OCI-M2 (cell line): ENCODE data around the gene GSC2.

Source experiments
- DNase-seq: peaks from one replicate; lab custom pipeline; 2025; ENCODE audit not compliant: unreplicated experiment; lab: John Stamatoyannopoulos, UW

GSC2 gene, protein sequence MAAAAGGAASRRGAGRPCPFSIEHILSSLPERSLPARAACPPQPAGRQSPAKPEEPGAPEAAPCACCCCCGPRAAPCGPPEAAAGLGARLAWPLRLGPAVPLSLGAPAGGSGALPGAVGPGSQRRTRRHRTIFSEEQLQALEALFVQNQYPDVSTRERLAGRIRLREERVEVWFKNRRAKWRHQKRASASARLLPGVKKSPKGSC

DNA sequence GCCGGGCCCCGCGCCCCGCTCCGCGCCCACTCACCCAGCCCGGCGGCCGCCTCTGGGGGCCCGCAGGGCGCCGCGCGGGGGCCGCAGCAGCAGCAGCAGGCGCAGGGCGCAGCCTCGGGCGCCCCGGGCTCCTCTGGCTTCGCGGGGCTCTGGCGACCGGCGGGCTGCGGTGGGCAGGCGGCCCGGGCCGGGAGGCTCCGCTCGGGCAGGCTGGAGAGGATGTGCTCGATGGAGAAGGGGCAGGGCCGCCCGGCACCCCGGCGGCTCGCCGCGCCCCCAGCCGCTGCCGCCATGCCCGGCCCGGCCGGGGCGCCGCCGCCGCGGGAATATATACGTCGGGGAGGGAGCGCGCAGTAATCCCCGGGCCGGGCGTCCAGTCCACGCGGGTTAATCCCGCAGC lies at the start of gene GSC2:
Gene GSC2, minus strand, starts transcription at position 302 of the 400 bp plus-strand sequence. Its CDS starts 9 bp downstream, at position 293.
- no peak for DNase-seq

DNA sequence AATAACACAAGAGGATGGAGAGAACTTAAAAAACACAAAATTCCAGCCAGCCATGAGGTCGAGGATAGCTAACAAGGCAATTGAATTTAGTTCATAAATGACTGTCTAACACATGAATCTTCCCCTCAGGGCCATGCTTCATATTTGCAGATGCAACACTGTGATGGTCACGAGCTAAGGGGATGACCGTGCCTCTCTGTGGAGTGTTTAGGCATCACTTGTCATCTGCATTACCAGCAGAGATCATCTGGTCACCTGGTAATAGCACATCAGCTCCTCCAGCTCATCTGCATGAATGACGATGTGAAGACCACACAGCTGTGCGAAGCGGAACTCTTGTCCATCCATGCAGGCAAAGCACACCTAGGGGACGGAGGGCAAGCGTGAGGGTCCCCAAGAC lies 49.4 kb upstream of the GSC2 start:
- no peak for DNase-seq

DNA sequence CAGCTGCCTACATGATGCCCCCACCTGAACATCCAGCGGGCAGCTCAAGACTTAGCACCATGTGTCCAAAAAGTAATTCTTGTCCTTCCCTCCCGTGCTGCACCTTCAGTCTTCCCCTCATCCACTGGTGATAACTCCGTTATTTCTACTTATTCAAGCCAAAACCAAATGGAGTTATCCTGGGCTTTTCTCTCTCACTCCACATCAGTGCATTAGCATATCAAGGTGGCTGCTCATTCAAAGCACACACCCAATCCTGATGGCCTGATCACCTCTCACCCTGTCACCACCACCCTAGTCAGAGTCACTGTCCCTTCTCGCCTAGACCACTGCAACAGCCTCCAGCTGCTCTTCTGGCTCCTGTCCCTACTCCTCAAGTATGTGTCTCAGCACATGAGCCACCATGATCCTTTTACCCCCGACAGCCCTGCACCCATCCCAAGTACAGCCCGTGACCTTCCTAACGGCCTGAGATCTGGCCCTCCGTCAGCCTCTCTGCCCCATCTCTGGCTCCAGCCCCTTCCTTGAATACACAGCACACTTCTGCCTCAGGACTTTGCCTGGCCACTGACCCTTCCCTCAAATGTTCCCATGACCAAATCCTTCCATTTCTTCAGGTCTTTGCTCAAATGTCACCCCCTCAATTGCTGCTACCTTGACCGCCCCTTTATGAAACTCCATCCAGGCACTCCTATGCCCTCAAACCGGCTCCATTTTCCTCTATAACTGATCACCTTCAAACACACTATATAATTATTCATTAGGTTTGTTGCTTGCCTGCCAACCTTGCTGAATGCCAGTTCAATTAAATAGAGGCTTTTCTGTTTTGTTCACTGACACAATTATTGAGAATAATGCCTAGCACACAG lies 48.1 kb upstream of the GSC2 start:
- DNase-seq = no peak

DNA sequence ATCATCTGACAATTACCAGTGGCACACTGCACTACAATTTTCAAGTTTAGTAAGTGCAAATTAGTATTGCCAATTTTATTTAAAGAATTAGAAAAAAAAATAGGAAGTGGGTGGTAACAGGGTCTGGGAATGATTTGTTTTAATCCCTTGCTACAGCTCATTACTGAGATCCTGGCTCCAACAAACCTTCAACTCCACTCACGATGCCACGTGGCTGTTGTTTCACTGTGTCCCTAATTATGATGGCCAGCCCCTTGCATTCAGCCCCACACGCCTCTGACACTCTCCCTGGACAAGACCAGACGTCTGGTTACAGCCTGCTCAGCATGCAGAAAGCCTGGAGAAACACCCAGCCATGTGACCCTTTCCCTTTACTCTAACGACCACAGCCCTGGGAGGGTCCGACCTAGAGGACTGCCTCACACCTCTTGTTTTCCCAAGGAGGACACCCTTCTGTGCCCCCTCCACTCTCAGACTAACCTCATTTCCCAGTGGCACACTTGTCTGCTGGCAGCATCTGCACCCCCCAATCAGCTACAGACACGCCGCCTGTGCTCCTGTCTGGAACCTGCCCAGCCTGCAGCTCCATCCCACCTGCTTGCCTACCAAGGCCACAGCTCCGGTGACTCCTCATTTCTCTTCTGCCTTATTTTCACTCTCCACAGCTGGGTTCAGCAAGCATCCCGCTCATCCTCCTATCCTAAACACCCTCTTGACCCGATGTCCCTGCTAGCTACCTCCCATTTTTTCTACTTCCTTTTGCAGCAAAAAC lies 46.9 kb upstream of the GSC2 start:
- DNase-seq = no peak

DNA sequence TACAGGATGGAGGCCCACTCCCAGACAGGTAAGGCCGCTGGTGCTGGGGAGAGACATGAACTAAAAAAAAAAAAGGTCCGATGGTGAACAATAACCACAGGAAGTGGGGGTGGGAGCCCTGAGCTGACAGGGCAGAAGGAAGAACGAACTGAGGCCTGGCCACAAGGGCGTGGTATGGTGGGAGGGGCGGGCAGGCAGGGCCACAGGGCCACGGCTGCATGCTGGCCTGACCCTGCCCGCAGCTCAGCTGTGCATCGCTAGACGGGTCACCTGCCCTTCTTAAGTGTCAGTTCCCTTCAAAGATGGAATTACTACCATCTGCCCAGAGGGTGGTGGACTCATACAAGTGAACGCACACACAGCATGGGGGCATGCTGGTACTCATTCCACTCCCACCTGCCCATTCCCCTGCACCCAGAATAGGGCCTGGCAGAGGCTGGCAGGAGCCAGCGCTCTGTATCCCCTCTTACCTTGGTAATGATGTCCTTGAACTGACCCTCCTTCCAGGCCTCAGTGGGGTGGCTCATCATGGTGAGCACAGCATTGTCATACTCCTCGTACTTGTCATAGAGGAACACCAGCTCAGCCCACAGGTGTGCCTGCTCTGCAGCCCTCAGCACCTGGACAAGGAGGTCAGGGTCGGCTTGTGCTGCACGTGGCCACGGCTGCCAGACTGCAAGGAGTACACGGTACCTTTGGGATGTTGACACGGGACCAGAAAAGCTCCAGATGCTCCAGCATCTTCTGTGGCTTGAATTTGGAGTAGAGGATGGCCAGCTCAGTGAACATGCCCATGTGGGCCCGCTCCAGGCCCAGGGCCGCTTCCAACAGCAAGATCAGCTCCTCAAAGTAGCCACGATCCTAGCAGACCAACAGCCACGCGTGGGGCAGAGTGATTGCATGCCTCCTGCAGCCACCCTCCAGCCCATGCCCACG lies 46.0 kb upstream of the GSC2 start:
- DNase-seq = no peak

DNA sequence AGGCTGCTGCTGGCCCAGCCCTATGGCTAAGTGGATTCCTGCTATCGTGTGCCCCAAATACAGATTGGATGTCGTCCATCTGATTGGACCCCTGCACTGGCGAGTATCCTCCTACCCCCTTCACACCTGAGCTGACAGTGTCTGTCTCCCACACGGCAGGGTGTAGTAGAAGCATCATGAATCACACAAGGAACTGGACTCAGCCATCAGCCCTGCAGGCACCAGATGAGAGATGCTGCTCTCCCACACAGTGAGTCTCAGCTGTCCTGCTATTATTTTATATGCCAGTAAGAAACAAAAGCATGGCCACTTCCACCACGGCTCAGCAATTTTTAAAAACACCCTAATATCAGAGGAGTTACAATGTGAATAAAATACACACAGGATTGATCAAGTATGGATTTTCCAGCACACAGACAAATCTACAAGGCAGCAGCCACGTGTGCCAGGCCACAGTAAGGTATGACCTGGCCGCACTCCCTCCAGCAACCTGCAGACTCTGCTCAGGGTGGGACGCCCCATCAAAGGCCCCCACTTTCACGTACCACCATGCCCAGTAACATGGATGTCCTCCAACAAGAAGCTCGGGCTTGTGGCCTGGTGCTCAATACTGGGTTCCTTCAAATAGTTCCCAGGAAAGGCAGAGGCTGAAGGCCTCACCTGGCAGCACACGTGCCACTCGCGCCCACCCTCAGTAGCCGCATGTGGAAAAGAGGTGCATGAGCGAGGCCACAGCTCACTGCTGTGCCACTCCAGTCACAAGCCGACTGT lies 44.9 kb upstream of the GSC2 start:
- no peak for DNase-seq

DNA sequence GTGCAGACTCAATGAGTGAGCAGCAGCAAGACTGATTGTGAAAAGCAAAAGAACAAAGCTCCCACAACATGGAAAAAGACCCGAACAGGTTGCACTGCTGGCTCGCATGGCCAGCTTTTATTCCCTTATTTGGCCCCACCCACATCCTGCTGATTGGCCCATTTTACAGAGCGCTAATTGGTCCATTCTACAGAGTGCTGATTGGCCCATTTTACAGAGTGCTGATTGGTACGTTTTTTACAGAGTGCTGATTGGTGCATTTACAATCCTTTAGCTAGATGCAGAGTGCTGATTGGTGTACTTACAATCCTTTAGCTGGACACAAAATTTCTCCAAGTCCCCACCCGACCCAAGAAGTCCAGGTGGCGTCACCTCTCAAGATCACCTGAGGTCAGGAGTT lies 43.8 kb upstream of the GSC2 start:
- no peak for DNase-seq

DNA sequence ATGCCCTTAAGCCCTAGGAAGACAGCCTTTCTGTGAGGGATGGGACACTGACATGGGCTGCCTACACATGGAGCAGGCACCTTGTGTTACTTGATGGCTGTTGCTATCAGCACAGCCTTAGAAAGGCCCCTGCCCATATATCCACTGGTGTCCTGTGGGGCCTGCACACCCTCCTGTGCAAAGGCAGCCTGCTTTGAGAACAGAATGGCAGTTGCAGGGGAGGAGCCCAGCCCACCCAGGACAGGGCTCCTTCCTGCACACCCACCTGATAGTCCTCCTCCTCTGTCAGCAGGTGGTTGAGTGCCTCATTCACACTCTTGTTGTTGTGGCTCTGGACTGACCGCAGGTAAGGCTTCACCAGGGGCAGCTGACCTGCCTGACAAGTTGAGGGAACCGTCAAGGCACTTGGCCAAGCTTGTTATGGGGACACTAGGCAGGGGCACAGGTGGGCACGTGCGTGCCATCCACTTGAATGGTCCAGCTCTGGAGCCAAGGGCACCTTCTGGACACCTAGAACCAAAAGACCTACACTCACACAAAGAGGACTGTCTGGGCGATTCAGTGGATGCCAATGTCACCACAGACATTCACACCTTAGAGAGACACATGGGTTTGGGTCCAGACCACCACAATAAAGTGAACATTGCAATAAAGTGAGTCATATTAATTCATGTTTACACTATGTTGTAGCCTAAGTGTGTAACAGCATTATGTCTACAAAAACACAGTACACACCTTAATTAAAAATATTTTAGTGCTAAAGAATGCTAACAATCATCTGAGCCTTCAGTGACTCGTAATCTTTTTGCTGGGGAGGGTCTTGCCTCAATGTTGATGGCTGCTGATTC lies 37.8 kb upstream of the GSC2 start:
- DNase-seq = no peak

DNA sequence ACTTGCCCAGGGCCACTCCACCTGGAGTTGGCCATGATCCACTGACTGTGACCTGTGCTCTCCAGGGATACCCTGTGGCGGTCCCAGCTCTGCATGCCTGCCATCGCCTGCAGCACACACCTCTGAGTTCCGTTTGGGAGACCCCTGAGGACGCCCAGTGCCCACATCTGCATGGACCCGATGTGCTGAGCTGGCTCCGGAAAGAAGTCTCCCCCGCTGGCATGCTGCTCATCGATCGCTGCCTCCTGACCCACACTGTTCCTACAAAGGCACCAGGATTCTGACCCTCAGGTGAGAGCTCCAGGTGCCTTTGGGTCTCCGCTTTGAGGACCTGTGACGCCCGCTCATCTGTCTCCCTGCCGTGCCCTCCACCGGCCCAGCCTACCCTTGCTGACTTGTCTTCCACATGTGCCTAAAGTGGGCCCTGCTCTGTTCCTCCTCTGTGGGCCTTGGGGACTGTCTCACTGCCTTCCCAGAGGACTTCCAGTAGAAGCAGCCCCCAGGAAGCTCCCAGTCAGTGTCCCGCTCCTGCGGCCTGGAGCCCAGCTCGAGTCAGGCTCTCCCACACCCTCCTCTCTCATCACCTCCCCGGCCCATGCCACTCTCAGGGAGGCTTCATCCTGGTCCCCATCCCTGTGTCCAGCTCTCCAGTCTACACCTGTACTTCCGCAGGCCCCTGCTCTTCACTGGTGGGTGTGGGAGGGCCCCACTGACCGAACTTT lies 34.3 kb upstream of the GSC2 start:
- DNase-seq = no peak

DNA sequence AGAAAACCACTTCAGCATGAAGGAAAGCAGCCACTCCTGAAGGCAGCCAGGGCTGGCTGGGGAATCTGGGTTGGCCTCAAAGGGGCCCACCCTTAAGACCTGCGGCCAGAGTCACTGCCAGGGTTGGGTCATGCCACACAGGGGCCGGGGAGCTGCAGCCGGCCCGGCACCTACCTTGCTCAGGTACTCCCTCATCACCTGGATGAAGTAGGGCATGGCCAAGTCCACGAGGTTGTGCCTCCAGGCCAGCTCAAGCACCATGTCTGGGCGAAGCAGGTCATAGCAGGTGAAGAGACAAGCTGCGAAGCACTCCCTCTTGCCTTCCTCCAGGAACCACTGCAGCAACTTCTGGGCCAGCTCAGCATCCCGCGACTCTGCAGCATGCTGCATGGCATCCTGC lies 33.1 kb upstream of the GSC2 start:
- DNase-seq = no peak

DNA sequence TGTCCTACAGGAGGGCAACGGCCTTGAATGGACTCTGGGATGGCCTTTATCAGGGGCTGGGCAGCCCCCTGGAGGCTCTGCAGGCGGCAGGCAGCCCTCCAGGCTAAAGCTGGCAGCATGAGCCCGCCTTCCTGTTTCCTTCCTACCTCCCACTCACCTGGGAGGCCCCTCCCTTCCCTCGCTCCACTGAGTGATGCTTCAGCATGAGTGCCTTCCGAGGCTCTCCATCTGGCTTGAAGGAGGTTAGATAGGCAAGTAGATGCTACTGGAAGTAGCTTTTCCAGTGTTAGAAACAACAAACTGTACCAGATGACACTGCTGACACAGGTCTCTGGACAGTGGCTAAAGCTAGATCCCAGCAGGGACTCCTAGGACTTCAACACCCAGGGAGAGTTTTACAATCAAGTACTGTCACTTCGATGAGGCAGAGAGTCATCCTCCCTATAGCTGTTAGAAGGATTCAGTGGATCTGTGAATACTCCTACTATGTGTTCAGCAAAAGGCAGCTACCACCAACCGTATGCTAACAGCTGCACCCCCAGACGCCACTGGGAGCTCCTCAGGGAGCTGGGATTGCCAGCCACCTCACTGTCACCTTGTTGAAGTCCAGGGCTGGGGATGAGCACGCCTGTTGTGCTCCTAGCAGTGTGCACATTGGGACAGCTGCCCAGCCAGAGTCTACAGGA lies 32.5 kb upstream of the GSC2 start:
- DNase-seq = no peak

DNA sequence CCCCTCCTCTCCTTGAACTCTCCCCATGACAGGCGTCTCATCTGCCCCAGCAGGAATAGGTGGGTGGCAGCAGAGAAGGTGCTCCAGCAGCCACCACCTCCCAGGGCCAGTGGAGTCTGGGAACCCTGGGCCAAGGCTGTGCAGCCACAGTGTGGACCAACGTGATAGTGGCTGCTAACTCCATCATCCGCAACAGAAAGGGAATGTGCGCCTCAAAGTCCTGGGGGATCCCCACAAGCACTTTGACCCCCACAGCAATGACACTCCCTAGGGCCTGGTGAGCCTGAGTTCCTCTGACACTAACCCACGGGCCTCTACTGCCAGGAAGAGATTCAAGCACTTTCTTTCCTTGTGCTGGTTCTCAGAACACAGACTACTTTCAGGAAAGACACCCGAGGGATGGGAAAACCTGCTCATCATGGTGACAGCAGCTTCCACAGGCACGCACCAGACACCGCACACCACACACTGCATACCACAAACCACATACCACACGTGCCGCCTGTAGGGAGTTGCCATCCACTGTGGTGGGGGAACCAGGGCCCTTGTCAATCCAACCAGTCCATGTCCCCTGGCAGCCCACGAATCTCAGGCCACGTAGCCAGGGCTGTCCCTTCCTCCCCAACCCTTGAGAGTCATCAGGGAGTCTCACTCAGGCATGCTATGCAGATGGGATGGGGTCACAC lies 31.8 kb upstream of the GSC2 start:
- DNase-seq = no peak

DNA sequence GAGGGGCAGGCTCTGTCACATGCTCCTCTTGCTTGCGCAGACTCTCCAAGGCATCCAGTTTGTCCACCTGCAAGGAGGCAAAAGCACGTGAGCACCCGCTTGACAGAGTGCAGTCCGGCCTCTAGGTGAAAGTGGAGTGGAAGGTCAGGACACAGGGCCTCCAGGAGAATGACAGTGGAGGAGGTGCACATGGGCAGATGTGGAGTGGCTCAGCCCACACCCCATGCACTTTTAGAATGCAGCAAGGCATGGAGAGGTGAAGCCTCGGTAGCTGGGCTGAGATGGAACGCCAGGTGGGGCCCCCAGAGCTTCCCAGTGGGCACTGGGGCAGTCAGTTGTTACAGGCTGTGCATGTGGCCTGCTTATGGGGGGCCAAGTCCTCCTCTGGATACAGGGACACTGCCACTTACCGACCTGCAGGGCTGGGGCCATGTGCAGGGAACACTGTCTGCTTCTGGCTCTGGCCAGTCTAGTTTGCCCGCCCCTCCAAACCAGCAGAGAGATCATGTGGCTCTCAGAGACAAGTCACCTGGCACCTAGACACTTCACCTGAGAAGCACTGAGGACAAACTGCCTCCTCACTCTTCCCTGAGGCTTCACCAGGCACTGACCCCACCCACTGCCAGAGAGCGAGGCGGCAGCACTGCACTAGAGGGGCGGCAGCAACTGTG lies 30.8 kb upstream of the GSC2 start:
- no peak for DNase-seq

DNA sequence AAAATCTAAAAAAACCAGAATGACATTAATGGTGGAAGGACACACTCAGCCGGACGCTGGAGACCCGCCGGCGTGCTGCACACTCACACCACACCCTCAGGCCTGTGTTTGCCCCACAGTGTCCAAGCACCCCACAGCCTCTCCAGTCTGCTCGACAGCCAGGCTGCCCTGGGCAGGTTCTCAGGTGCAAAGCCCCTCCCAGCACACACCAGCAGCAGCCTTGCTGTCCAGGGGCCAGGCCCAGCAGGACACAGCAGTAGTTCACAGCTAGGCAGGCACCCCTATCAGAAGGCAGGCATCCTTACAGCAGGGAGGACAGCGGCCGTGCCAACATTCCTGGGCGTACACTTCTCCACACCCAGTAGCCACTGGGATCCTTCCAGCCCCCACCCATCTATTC lies 30.1 kb upstream of the GSC2 start:
- DNase-seq = no peak

DNA sequence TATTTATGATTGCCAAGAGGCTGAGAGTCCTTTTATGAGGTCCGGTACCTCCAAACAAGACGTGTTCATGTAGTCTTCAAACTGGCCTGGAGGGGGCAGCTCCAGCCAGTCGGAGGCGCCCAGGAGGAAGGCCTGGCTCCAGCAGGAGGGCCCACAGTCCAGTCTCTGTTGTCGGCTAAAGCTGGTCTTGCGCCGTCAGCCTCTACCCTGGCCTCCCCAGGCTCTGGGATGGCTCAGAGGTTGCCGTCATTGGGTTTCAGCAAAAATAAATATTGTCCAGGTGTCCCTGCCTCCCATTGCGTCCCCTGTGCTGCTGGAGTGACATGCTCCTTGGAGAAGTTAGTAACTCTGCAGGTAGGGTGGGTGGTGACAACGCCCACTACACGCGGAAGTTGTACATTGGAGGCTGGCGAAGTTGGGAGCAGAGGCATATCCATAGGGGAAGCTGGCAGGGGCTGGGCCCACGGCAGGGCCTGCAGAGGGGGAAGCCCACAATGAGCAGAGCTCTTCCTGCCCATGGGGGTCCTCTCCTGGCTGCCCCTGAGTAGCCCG lies 29.5 kb upstream of the GSC2 start:
- no peak for DNase-seq

DNA sequence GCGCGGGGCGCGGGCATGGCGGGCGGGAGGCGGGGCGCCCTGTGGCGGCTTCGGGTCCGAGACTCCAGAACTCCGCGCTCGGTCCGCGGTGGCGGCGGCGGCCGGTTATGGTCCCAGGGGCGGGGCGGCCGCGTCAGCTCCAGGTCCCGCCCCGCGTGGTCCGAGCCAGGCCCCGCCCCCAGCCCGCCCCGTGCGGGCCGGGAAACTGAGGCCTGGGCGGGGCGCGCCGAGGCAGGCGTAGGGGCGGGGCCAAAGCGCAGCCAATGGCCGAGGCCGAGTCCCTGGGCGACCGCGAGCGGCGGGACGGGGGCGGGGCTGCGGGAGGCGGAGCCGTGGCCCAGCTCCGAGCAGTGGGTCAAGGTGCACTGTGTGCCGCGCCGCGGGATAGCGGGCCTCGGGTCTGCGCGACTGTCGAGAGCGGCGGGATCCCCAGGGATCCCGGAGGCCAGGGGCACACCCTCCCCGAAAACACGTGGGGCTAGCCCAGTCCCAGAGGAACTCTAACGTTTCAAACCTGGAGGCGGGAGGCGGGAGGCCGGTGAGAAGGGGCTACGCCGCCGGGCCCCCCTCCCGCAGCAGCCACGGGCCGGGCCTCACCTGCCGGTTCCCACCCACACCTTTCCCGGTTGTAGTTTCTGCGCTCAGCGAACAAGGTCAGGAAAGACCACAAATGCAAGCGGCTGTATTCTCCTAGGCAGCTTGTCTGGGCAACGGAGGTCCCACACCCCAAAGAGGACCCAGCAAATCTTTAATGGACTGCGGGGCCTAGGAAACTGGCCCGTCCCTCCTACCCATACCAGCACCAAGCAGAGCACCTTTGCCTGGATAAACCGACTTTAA lies 28.8 kb upstream of the GSC2 start, which contains the start of gene SLC25A1:
Gene SLC25A1, minus strand, starts transcription at position 80 of the 840 bp plus-strand sequence. Its CDS starts 63 bp downstream, at position 17.
- peak; percentile 13 for DNase-seq
